Midbrain (tissue), 1 donor: Measurements from ENCODE around the gene SPATA25.
A peak's percentile ranks its signal among the peaks of the same experiment; 100 is the strongest.
"Not testable (repeated sequence)": the region's sequence is repeated elsewhere in the genome, so short reads cannot be mapped to it uniquely, and the experiment has no call there.

Experiments used
- DNase-seq: peaks from one replicate; lab custom pipeline; 2025; lab: John Stamatoyannopoulos, UW

The SPATA25 gene, protein sequence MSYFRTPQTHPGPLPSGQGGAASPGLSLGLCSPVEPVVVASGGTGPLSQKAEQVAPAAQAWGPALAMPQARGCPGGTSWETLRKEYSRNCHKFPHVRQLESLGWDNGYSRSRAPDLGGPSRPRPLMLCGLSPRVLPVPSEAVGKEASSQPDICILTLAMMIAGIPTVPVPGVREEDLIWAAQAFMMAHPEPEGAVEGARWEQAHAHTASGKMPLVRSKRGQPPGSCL

DNA sequence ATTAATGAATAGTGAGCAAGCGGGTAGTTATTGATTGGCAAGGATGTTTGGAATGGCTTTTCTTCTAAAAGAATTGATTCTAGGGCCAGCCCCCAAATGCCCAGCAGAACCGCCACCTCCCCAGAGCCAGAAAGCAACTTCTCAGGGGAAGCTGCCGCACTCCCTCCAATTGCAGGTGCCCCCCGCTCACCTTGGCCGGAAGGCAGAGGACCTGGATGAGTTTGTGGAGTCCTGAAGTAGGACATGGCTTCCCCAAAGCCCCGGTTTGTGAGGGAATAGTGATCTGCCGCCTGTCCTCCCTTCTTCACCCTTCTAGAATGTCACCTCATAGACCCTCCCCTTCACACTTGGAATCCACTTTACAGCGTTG, at the start of gene SPATA25:
SPATA25 (minus strand) TSS at position 277 of the 370 bp plus-strand sequence; CDS start at position 245, 32 bp downstream.
- DNase-seq, result no peak

GRCh38 chr20:45935416-45936046, 48.1 kb upstream of the SPATA25 start:
- peak; percentile 60 for DNase-seq

- DNase-seq, result peak; percentile 98
These were observed 47.4 kb upstream of the SPATA25 start, which contains the start of gene PCIF1 for GRCh38 chr20:45934586-45935415. Gene PCIF1, plus strand, starts transcription at chr20:45934683. Its CDS starts 4,317 bp downstream, at chr20:45939000.

DNA sequence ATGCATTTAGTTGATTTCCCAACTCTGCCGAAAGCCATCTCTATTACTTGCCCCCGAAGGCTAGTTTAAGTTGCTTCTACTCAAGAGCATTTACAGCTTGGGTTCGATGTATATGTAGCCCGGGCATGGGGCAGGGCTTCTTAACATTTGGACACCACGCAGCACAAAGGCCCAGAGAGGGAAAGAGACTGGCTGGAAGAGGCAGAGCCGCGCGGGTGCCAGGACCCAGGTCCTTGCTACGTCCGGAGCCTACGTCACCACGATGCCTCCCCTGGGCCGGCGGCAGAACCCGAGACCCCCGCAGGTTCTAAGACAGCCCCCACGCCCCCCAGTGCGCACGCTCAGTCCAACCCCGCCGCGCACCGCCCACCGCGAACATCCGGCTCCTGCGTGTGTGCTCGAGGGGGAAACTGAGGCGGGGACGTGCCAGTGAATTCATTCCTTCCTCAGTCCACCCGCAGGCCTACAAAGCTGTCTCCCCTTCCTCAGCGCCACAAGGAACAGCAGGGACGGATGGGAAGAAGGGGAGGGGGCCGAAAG, 46.7 kb upstream of the SPATA25 start:
- DNase-seq, result no peak

- peak; percentile 67 for DNase-seq
These were observed 46.0 kb upstream of the SPATA25 start for GRCh38 chr20:45933266-45934045.

- not testable (repeated sequence) for DNase-seq
These were observed 44.3 kb upstream of the SPATA25 start for GRCh38 chr20:45931680-45932079.

DNA sequence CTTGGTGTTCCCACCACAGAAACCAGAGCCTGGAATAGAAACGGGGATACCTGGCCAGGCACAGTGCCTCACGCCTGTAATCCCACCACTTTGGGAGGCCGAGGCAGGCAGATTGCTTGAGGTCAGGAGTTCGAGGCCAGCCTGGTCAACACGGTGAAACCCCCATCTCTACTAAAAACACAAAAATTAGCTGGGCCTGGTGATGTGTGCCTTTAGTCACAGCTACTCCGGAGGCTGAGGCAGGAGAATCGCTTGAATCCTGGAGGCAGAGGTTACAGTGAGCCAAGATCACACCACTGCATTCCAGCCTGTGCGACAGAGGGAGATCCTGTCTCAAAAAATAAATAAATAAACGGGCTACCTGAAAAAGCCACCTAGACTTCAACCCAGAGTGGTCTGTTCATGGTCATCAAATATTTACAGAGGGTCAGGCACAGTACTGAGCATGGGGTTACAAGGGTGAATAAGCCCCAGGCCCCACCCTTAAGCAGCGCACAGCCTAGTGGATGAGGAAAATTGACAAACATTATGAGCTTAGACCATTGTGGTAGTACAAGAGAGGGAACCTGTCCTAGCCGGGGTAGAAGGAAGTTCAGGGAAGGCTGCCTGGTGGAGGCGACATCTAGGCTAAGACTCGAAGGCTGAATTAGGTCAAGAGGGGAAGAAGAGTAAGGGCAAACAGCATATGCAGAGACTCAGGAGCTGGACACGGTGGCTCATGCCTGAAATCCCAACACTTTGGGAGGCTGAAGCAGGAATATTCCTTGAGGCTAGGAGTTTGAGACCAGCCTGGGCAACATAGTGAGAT, 39.9 kb upstream of the SPATA25 start:
- DNase-seq, result no peak

- DNase-seq, result no peak
These were observed 39.3 kb upstream of the SPATA25 start for GRCh38 chr20:45926731-45927070.

- no peak for DNase-seq
These were observed 38.5 kb upstream of the SPATA25 start for GRCh38 chr20:45925821-45926506.

DNA sequence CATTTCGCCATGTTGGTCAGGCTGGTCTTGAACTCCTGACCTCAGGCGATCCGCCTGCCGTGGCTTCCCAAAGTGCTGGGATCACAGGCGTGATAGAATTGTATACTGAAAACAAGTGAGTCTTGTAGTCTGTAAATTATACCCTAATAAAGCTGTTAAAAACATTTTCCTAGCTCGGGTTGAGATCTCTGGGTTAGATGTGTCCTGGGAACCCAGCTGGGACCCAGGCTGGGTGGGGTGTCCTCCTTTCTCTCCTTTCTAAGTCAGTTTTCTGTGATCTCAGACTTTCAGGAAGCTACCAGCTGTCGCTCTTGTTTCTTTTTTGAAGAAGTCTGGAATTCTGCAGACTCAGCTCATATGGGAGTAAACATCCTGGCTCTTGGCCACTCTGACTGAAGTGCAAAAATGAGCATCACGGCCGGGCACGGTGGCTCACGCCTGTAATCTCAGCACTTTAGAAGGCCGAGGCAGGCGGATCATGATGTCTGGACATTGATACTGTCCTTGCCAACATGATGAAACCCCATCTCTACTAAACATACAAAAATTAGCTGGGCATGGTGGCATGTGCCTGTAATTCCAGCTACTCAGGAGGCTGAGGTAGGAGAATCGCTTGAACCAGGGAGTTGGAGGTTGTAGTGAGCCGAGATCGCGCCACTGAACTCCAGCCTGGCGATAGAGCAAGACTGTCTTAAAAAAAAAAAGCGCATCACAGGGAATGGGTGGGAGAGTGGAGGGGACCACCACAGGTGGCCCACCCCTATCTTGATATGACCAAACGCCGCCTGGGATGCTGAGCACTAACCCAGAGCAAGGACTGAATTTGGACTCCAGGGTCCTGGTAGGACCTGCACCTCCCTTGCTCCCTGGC, 37.2 kb upstream of the SPATA25 start:
- DNase-seq, result peak; percentile 8

- DNase-seq, result no peak
These were observed 34.1 kb upstream of the SPATA25 start for GRCh38 chr20:45921337-45922189.

DNA sequence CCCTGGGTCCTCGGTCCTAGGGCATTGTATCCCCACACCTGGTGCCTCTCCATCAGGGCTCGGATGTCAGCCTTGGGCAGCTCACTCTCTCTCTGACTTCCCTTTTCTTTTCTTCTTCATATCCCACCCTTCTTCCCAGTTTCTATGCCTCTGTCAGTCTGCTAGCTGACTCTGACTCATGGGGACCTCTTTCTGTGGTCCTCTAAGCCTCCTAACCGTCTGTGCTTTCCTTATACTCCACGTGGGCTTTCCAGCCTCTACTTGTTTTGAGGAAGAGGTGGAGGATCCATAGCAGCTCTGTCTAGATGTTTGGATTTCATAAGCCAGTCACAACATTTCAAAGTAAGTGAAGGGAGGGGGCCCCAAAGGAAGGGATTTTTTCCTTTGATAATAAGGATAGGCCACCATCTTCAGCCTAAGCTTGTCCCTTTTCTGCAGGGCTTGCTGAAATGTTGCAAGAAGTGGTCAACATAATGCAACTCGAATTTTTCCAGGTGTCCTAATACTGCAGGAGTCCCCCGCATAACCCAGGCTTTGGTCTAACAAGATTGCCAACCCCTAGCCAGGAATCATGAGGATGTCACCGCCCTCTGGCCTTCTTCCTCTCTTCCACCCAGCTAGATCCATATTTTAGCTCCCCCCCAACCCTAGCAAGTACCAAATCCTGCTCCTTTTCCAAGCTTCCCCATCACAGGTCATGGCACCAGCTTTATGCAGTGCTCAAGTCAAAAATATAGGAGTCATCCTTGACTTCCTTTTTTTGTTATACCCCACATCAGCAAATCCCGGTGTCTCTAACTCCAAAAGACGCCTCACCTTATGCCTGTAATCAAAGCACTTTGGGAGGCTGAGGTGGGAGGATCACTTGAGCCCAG, 33.3 kb upstream of the SPATA25 start:
- DNase-seq, result no peak

GRCh38 chr20:45919542-45920399, 32.3 kb upstream of the SPATA25 start:
- no peak for DNase-seq

GRCh38 chr20:45918779-45919537, 31.5 kb upstream of the SPATA25 start:
- DNase-seq, result no peak

GRCh38 chr20:45918182-45918737, 30.8 kb upstream of the SPATA25 start:
- DNase-seq, result no peak
